Ureter (tissue), 1 donor: ENCODE data around the gene USP17L25. TPM values are rescaled to one million over a fixed set of nuclear protein-coding genes. Genes with fewer than 3 reads are reported as not detected.
"Not testable (repeated sequence)": the region's sequence is repeated elsewhere in the genome, so short reads cannot be mapped to it uniquely, and the experiment has no call there.

Experiments
- DNase-seq: peaks from one replicate; pipeline ENCODE4 v3.0.0-alpha.2; 2020; ENCODE audit warnings: low spot score
- total RNA-seq: library from RNA; stranded (reverse); gene quantifications from one replicate; pipeline ENCODE4 v1.2.4, GENCODE V29; 2023
- donor health status: DM: yes; HTN: yes; CAD: no.

USP17L25 gene
- total RNA-seq, result not detected

GRCh38 chr4:9329611-9330010, at the start of gene USP17L25:
USP17L25 (plus strand) TSS chr4:9329911; CDS start chr4:9329911, 0 bp downstream.
- not testable (repeated sequence) for DNase-seq

GRCh38 chr4:9324191-9324590, 5.5 kb upstream of the USP17L25 start:
- DNase-seq, result not testable (repeated sequence)

GRCh38 chr4:9324865-9325264, 4.8 kb upstream of the USP17L25 start, which contains the start of gene USP17L24:
USP17L24 (plus strand) TSS chr4:9325165; CDS start chr4:9325165, 0 bp downstream.
- DNase-seq, result not testable (repeated sequence)

GRCh38 chr4:9334358-9334757, 4.6 kb downstream of the USP17L25 start, which contains the start of gene USP17L26:
USP17L26 (plus strand) TSS chr4:9334658; CDS start chr4:9334658, 0 bp downstream.
- DNase-seq, result not testable (repeated sequence)

- DNase-seq, result not testable (repeated sequence)
Measured at GRCh38 chr4:9339103-9339502, 9.4 kb downstream of the USP17L25 start, which contains the start of gene USP17L5. USP17L5 (plus strand) TSS chr4:9339403; CDS start chr4:9339403, 0 bp downstream.

GRCh38 chr4:9343848-9344247, 14.1 kb downstream of the USP17L25 start, which contains the start of gene USP17L27:
USP17L27 (plus strand) TSS chr4:9344148; CDS start chr4:9344148, 0 bp downstream.
- DNase-seq, result not testable (repeated sequence)

- DNase-seq, result not testable (repeated sequence)
Measured at GRCh38 chr4:9348593-9348992, 18.9 kb downstream of the USP17L25 start, which contains the start of gene USP17L28. USP17L28 (plus strand) TSS chr4:9348893; CDS start chr4:9348893, 0 bp downstream.

- not testable (repeated sequence) for DNase-seq
Measured at GRCh38 chr4:9350866-9351265, 21.2 kb downstream of the USP17L25 start.

- DNase-seq, result not testable (repeated sequence)
Measured at GRCh38 chr4:9353338-9353737, 23.6 kb downstream of the USP17L25 start, which contains the start of gene USP17L29. USP17L29 (plus strand) TSS chr4:9353638; CDS start chr4:9353638, 0 bp downstream.

- DNase-seq, result not testable (repeated sequence)
Measured at GRCh38 chr4:9362829-9363228, 33.1 kb downstream of the USP17L25 start, which contains the start of gene USP17L30. USP17L30 (plus strand) TSS chr4:9363129; CDS start chr4:9363129, 0 bp downstream.

- DNase-seq, result not testable (repeated sequence)
Measured at GRCh38 chr4:9379881-9380280, 50.2 kb downstream of the USP17L25 start.

Other genes starting within 250 kb of the USP17L25 start
- not detected for gene FAM90A26, start 159.5 kb upstream of the USP17L25 start, total RNA-seq
- gene USP17L10, start 119.3 kb upstream of the USP17L25 start, total RNA-seq, result not detected
- gene USP17L11, start 114.5 kb upstream of the USP17L25 start, total RNA-seq, result 0.29 TPM
- not detected for gene USP17L12, start 109.8 kb upstream of the USP17L25 start, total RNA-seq
- gene USP17L13, start 105.0 kb upstream of the USP17L25 start, total RNA-seq, result not detected
- gene USP17L15, start 95.5 kb upstream of the USP17L25 start, total RNA-seq, result not detected
- gene USP17L17, start 86.0 kb upstream of the USP17L25 start, total RNA-seq, result not detected
- gene USP17L18, start 81.3 kb upstream of the USP17L25 start, total RNA-seq, result 0.29 TPM
- gene USP17L19, start 76.5 kb upstream of the USP17L25 start, total RNA-seq, result not detected
- not detected for gene USP17L20, start 71.8 kb upstream of the USP17L25 start, total RNA-seq
- not detected for gene USP17L21, start 67.0 kb upstream of the USP17L25 start, total RNA-seq
- gene USP17L22, start 62.3 kb upstream of the USP17L25 start, total RNA-seq, result not detected
- gene USP17L24, start 4.7 kb upstream of the USP17L25 start, total RNA-seq, result not detected
- gene USP17L26, start 4.7 kb downstream of the USP17L25 start, total RNA-seq, result not detected
- not detected for gene USP17L5, start 9.5 kb downstream of the USP17L25 start, total RNA-seq
- not detected for gene USP17L27, start 14.2 kb downstream of the USP17L25 start, total RNA-seq
- gene USP17L28, start 19.0 kb downstream of the USP17L25 start, total RNA-seq, result not detected
- gene USP17L29, start 23.7 kb downstream of the USP17L25 start, total RNA-seq, result not detected
- not detected for gene USP17L30, start 33.2 kb downstream of the USP17L25 start, total RNA-seq
- gene DEFB131A, start 114.5 kb downstream of the USP17L25 start, total RNA-seq, result not detected